GM18505 (cell line): Measurements from ENCODE around the gene WNT6.

Source experiments
- ATAC-seq: cut with Tn5 transposase; IDR thresholded peaks from one replicate; pipeline ENCODE4 v1.9.1; 2021; ENCODE audit not compliant: unreplicated experiment
- POLR2A ChIP-seq: IDR thresholded peaks from 4 replicates; pipeline ENCODE4 v1.6.1; 2011; ENCODE audit warnings: borderline replicate concordance; ENCODE audit not compliant: insufficient read depth, insufficient read length; ENCODE audit errors: extremely low read depth

Gene WNT6

DNA sequence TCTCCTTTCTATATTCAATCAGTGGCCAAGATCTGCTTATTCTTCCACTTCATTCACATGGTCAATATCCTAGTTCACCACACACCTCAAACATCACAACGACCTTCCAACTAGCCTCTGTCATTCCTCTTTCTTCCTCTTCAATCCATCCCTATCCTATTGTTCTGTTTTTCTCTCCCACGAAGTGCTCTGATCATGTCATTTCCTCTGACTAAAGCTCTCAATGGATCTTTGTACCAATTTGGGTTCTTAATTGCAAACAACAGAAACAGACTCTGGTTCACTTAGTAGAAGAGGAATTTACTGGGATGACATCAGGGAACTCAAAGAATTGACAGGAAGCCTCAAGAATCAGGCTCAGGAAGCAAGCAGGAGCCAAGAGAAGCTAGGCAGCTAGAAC lies 44.6 kb downstream of the WNT6 start:
- no peak for TF ChIP-seq POLR2A
- ATAC-seq, result no peak

- peak; percentile 79 for TF ChIP-seq POLR2A
- peak; percentile 91 for ATAC-seq
Observed at GRCh38 chr2:218908721-218909619, 49.4 kb downstream of the WNT6 start.

DNA sequence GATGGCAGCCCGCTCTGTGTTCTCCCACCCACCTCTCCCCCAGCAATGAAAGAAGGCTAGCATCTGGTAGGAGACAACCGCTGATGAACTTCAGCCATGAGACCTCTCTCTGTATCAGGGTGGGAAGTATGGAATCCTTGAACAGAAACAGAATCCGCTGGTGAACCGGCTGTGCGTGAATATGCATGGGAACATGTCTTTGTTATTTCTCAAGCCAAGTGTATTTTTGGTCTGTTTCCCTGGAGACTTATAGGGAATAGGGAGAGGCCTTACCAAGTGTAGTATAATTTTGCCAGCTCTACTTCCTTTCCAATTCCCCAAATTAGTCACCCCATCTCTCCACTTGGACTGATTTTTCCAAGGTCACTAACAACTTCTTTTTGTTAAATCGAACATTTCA lies 51.1 kb downstream of the WNT6 start:
- no peak for ATAC-seq
- no peak for TF ChIP-seq POLR2A

DNA sequence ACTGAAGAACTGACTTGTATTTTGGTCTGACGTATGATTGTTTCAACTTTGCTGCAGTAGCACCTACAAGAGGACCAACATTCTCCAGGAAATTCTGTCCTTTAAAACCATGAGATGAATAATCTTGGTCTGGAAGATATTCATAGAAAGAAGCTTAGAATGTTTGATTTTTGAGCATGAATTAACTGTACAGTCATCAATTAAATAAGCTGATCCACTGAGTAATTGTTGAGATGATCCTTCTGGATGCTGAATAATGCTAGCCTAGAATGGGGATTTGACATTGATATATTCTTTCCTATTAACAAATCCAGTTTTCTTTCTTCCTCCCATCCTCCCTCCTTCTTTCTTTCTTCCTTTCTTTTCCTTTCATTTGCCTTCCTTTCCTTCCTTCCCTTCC lies 60.9 kb downstream of the WNT6 start:
- no peak for ATAC-seq
- TF ChIP-seq POLR2A, result no peak
